ENCODE data around the gene L1TD1. TPM values are rescaled to one million over a fixed set of nuclear protein-coding genes. Genes with fewer than 3 reads are reported as not detected.

Gene L1TD1
- total RNA-seq (2021; ENCODE audit: unreplicated experiment), result 0.20 TPM
- polyA plus RNA-seq (2012), result not detected in 2 replicates
- Bru-seq, nascent RNA, result percentile 11 among the genes with signal in this experiment
- percentile 24 among the genes with signal in this experiment for BruChase-seq, experiment 1, labeled RNA remaining after a 6-hour chase
- BruChase-seq, experiment 2, labeled RNA remaining after a 2-hour chase, result percentile 19 among the genes with signal in this experiment
- long read RNA-seq, result 0 reads

- ChIA-PET POLR2A (no interaction called here), CTCF (no interaction called here), RAD21 (ENCODE audit: low non-redundant PET in 1 of 2, low total read pairs in 2 of 2, uncharacterized antibody in 2 of 2, unreplicated experiment in 2 of 2) (no interaction called here)
- Histone ChIP-seq H3K36me3 (ENCODE audit: control insufficient read depth in 1 of 2, insufficient read depth in 2 of 2, low read length in 2 of 2) (no peaks in the 10 kb centered on the region), H3K27ac (ENCODE audit: low read depth, low read length) (no peak within 1 kb of the TSS), H2AFZ (ENCODE audit: low read depth, low read length, poor library complexity, severe bottlenecking) (no peak within 1 kb of the TSS), H3K4me1 (ENCODE audit: control insufficient read depth in 1 of 2, insufficient read depth in 2 of 2, low read length in 2 of 2) (no peaks in the 10 kb centered on the region), H3K9me2 (ENCODE audit: insufficient read depth) (no peaks in the 10 kb centered on the region), H3K9ac (ENCODE audit: low read length) (no peak within 1 kb of the TSS), H3K9me3 (ENCODE audit: control insufficient read depth in 1 of 2, insufficient read depth in 1 of 2, low read depth in 1 of 2, low read length in 2 of 2) (no peaks in the 10 kb centered on the region), H3K79me2 (ENCODE audit: insufficient read depth, low read length) (no peaks in the 10 kb centered on the region), H3K4me3 (replicated peaks in 1 of 2; ENCODE audit: low read depth in 1 of 2, low read length in 2 of 2) (no peak within 1 kb of the TSS), H3K27me3 (ENCODE audit: insufficient read depth, low read length) (no peaks in the 10 kb centered on the region), H3K4me2 (ENCODE audit: low read length) (no peak within 1 kb of the TSS), H4K20me1 (ENCODE audit: insufficient read depth) (no peaks in the 10 kb centered on the region)
- TF ChIP-seq JUND (IDR thresholded peaks at IDR 0.05), result no peak
- TF ChIP-seq CBX3 (IDR thresholded peaks at IDR 0.05; ENCODE audit: low read depth), result no peak
- TF ChIP-seq EGR1 (IDR thresholded peaks at IDR 0.05; ENCODE audit: low read depth), result no peak
- no peak for TF ChIP-seq YY1 (IDR thresholded peaks at IDR 0.05; ENCODE audit: extremely low read depth, insufficient replicate concordance, low read depth, low read length)
- no peak for TF ChIP-seq ATF3 (IDR thresholded peaks at IDR 0.05)
- TF ChIP-seq ZNF274 (IDR thresholded peaks at IDR 0.05; ENCODE audit: low read depth, low read length), result no peak
- no peak for TF ChIP-seq SIN3A (IDR thresholded peaks at IDR 0.05; ENCODE audit: low read depth)
- TF ChIP-seq ELF1 (IDR thresholded peaks at IDR 0.05; ENCODE audit: borderline replicate concordance, low read depth), result no peak
- TF ChIP-seq FOSL1 (IDR thresholded peaks at IDR 0.05; ENCODE audit: low read depth), result no peak
- no peak for TF ChIP-seq SP1 (IDR thresholded peaks at IDR 0.05; ENCODE audit: low read depth)
- TF ChIP-seq REST (IDR thresholded peaks at IDR 0.05; ENCODE audit: low read depth), result no peak
- no peak for TF ChIP-seq EZH2phosphoT487 (IDR thresholded peaks at IDR 0.05; ENCODE audit: borderline replicate concordance)
- TF ChIP-seq CTCF (IDR thresholded peaks at IDR 0.05 in 2 of 3, conservative IDR thresholded peaks at IDR 0.05 in 1 of 3; ENCODE audit: borderline replicate concordance in 1 of 3, insufficient read depth in 1 of 3, low read depth in 2 of 3, low read length in 2 of 3), result no peak
- TF ChIP-seq ZFX (IDR thresholded peaks at IDR 0.05), result no peak
- TF ChIP-seq POLR2AphosphoS5 (IDR thresholded peaks at IDR 0.05; ENCODE audit: low read depth, low read length), result no peak
- TF ChIP-seq EZH2 (IDR thresholded peaks at IDR 0.05), result no peak
- no peak for TF ChIP-seq MAX (IDR thresholded peaks at IDR 0.05)
- intact Hi-C loops (cut with micrococcal nuclease), result no loop called here
- no peak for DNase-seq (ENCODE audit: low read depth, low spot score)
- no peak for ATAC-seq
- no TSS peak for BruUV-seq (replicated peaks)
Measured at GRCh38 chr1:62194651-62195544, at the start of gene L1TD1. Gene L1TD1, plus strand, starts transcription at chr1:62194849. Its CDS starts 11,780 bp downstream, at chr1:62206629.
